Dermis microvascular lymphatic vessel endothelial cell (primary cell): ENCODE measurements around the gene SNRPA1. TPM values are rescaled to one million over a fixed set of nuclear protein-coding genes. Genes with fewer than 3 reads are reported as not detected.
"Not testable (repeated sequence)": the region's sequence is repeated elsewhere in the genome, so short reads cannot be mapped to it uniquely, and the experiment has no call there.

Source experiments
- DNase-seq, 2 donors: peaks; one replicate each; pipeline versions ENCODE4 v3.0.0 to v3.0.0-alpha.2; 2010; ENCODE audit warnings: low read depth in 2 of 2
- total RNA-seq: library from RNA; depleted of rRNA; stranded (reverse); fragments of >200 nt; gene quantifications from 2 replicates; pipeline ENCODE4 v1.2.1, GENCODE V29; 2014

SNRPA1 gene
- total RNA-seq, 1 donor from 2014 or later, result 11.0 TPM

DNA sequence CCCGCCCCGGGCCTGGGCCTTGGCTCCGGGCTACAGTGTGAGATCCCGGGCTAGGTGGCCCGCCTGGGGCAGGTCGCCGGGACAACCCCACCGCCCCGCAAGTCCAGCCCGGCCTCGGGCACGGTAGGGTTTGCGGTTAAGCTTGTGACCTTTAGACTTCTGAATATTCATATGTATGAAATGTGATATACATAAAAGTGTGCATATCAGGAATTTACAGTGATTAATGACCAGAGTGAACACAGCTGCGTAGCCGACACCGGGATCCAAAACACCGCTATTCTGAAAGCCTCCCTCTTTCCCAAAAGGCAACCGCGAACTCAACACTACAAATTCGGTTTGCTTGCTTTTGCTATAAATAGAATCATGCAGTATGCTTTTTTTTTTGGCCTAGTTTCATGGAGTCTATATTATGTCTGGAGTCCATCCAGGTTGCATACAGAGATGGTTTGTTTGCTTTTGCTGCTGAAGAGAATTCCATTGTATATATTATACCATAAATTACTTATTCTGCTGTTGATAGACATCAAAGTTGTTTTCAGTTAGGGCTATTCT, 636 bp upstream of the SNRPA1 start:
- peak in 1 of 2 donors; percentile 25 for DNase-seq

DNA sequence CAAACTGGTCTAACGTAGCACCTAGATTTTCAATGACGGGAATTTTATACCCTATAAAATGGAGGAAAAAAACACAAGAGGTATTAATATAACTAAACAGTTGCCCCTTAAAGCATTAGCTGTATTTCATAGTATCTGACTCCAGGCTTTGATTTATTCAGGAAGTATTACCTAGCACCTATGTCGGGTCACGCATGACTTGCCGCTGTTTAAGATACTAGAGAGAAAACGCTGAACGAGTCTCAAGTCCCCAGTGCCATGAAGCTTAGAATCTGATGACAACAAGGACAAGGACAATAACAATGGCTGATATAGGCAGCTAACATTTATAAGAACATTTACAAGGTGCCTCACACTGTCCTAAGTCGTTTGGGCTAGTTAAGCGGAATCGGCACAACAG, 1.9 kb downstream of the SNRPA1 start:
- no peak for DNase-seq

DNA sequence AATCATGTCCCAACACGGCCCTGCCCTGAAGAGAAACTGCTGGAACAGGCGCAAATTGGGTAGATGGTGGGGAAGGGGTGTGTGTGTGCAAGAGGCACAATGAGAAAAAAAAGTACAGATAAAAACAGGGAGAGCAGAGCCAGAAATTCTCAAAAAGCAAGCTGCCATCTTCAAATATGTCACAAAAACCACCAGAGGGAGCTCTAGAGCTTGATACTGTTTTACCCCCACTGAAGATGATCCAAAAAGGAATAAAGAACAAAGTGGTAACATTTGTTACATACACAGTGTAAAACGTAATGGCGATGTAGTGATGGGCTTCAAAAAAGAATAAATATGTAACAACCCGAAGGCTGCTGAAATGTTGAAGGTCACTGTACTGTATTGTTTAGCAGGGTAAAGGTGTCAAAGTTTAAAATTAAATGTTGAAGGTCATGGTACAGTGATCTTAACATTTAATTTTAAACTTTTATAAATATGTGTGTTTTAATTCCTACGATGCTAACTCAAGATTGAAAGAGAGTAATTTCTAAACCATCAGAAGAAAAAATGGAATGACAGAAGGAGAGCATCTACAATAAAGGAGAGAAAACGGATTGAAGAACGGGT, 6.0 kb downstream of the SNRPA1 start:
- DNase-seq, result peak; percentile 46 to 62

DNA sequence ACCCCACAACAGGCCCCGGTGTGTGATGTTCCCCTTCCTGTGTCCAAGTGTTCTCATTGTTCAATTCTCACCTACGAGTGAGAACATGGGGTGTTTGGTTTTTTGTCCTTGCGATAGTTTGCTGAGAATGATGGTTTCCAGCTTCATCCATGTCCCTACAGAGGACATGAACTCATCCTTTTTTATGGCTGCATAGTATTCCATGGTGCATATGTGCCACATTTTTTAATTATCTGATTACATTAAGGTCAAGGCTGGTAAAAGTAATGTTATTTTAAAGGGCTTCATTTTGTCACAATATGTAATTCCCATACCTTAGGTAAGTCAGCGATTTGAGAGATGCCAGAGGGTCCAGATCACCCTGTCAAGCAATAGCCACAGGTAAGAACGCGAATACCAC, 7.7 kb downstream of the SNRPA1 start:
- not testable (repeated sequence) for DNase-seq

DNA sequence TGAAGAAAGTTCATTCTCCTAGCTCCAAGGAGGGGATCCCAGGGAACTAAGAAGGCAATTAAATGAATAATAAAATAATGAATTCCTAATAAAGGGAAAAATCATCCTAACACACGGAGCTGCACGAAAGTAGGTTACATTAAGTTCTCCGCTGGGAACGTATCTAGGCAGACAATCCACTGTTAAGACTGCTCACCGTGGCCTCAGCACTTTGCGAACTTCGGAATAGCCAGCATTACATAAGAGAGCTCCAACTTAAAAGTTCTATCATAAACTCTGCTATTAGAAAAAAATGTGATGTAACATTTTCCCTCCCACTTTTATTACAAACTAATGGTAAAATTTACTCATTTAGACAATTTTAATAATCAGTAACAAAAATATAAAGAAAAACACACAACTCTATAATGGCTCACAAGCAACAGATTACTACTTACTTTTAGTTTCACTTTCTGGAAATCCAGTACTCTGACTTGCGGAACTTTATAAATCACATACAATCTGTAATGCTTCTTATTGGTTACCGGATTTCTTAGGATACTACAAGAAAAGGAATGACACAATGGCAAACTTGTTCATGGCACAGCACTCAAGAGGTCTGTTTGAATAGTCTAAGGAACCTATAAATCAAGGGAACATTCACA, 8.5 kb downstream of the SNRPA1 start:
- DNase-seq, result no peak

DNA sequence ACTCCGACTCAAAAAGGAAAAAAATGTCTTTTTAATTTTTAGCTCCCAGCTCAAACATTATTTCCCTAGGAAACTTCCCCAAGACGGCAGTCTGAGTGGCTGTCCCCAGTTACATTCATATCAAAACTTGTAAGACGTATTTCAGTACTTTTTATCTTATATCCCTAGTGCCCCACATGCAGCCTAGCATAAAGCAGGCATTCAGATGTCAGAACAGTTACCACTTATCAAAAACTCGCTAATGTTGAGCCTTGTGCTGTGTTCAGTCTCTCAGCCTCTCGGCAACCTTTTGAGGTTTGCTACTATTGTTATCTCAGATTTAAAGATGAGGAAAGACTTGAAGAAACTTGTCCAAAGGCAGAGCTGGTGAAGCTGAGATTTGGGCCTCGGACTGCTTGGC, 11.1 kb downstream of the SNRPA1 start:
- no peak for DNase-seq

DNA sequence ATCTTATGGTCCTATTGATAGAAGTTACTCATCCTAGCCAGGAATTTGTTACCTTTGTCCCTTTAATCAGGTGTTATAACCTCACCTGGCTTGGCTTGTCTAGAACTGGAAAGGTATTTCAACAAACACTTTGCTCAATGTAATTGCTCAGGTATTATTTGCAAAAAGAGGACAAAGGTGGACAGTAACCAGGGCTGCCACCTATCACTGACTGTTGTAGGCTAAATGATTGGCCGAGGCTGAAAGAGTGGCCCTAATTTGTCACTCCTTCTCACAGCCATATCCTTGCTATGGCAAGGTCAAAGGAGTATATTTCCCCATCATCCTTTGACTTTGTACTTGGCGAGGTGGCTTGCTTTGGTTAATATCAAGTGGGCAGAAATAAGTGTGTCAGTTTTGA, 15.0 kb downstream of the SNRPA1 start:
- no peak for DNase-seq

DNA sequence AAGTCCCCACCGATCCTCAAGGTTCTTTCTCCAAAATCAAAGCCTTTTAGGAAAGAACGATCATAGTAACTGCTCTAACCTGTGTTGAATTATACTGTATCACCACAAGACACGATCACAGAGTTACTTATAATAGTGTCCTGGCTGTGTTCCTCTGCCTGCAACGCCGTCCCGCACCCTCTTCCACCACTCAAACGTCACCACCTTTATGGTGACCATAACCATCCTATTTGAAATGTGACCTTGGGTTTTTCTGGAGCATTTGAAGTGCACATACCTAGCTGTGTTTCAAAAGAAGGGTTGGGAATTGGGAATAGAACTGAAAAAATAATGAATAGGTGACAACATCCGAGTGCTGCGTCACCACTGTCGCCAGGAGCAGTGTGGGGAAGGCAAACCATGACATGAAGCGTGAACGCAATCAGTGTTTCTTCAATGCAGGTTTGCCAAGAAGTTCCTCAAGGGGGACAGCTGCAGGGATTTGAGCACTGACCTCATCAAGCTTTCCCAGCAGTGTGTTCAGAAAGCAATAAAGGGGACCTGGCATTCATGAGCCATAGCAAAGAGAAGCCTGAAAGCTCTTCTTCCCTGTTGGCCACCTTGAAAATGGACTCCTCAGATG, 17.0 kb downstream of the SNRPA1 start:
- DNase-seq, result no peak

DNA sequence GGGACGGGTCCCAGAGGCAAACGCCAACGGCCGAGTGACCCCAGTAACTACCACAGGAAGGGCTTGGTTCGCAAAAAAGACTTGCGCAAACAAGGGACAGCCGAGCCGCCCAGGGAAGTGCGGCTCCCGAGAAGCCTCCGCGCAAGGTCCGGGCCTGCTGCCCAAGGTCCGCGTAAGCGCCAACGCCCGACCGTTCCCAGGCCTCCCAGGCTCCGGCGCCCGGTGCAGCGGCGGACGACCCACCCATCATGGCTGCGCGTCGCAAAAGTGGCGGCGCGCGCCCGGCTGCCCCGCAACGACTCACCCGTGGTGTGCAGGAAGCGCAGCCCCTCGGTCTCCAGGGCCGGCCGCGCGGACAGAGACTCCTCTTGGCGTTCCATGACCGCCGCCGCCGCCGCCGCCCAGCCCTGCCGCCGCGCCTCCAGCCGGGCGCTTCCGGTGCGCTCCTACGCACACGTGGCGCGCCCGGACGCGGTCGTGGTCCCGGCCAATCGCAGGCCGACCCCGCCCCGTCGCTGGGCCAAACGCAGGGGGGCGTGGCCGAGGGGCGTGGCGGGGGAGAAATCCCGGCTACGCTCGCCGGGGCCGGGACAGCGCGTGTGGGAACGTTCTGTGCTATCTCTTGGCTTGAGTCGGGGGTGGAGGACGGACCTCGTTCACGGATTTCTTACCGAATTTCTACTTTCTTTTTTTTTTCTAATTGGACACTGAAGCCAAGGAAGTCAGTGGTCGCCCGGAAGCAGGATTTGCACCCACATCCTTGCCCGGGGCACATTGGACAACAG, 17.8 kb downstream of the SNRPA1 start, which contains the start of gene SELENOS:
Gene SELENOS (minus strand): TSS at position 448 of the 785 bp plus-strand sequence. CDS start 68 bp downstream, at position 380.
- peak; percentile 67 to 92 for DNase-seq

DNA sequence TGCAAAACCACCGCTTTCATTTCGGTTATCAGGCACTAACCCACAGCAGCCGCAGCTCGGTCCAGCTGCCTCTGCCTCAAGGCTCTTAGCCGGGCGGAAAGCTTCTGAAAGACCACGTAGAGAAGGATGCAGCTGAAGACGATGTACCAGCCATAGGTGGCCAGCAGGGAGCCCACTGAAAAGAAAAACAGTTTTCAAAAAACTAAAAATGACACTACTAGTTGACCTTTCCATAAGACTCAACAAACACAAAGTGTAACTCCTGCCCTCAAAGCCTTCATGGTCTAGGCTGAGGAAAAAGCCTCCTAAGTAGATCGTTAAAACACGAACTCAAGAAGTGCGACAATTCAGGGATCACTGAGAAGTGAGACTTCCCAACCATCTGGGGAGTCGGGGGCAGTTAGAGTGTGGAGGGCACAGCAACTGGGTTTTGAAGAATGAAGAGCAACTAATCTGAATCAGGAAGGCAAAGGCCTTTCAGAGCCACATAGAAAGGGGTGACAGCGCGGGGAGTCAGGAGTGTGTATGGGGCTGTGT, 18.5 kb downstream of the SNRPA1 start:
- DNase-seq, result peak in 1 of 2 donors; percentile 61

DNA sequence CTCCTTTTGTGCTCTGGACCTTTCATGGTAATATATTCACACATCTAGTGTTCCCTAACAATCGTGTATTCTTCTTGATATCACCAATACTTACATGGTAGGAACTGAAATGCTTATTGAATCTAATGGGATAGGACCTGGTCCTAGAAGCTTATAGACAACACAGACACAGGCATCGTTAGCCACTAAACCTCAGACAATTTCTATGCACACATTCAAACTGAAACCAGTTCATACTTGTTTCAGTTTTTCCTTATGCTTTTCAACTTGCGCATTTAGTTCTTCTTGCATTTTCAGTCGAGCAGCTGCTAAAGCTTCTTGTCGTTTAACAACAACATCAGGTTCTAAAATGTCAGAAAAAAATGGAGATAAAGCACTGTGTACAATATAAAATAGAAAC, 20.0 kb downstream of the SNRPA1 start:
- DNase-seq, result no peak

DNA sequence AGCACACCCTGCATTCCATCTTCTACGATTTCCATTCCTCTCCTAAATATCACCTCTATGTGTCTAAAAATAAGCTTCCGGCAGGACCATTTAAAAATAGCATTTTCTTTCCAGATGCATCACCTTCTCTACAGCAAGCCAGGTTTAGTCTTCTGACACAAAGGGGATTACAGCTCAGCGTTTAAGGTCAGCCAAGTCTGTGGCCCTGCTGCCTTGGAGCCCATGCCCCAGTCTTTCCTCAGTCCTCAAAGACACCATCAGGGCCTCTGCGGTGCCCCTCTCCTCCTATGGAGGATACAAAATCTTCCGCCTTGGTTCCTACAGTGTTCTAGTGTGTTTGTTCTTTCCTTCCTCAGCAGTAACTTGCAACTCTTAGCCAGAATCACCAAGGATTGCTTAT, 21.5 kb downstream of the SNRPA1 start:
- no peak for DNase-seq

DNA sequence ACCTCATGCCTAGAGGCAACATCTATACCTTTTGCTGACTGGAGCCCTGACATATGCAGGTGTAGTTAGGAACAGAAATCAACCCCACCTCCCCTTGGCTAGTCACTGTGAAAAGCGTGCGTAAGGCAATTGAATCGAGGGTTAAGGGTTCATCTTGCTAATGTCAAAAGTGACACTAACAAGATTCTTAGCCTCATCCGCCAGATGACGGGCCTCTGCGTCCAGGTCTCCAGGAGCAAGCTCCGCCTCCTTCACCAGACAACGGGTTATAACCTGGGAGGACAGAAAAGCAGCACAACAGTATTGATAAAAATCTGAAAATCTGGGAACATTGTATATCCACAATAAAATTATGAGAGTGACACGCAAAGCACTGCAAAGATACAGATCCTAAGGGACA, 22.5 kb downstream of the SNRPA1 start:
- no peak for DNase-seq

DNA sequence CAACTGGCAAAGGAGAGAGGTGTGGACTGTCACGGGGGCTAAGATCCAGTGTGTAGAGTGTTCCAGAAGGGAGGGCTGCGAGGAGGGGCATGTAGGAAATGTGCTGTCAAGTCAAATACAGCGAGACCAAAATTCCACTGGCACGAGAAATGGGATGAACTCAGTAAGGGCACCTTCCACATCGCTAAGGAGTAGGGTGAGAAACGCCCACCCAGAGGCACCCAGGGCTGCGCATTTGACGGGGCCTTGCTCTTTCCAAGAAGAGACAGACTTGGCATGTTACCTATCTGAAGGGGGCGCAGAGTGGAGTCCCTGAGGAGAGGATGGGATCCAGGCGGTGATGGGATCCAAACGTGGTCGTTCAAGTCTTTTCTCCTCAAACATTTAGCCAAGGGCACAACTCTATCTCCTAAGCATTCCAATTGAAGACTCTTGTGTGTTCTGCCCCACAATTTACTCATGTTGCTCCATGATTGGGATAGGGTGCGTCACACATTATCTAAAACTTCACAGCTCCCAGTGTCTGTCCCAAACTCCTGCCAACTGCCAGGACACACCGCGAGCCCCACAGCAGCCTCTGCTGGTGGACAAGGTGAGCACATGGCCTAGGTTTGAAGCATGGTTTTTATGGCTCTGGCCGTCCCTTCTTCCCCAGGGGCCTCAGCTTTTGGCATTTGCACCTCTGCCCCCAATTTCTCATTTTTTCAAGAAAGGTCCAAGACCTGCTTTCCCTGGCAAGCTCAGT, 25.4 kb downstream of the SNRPA1 start:
- peak in 1 of 2 donors; percentile 26 for DNase-seq

DNA sequence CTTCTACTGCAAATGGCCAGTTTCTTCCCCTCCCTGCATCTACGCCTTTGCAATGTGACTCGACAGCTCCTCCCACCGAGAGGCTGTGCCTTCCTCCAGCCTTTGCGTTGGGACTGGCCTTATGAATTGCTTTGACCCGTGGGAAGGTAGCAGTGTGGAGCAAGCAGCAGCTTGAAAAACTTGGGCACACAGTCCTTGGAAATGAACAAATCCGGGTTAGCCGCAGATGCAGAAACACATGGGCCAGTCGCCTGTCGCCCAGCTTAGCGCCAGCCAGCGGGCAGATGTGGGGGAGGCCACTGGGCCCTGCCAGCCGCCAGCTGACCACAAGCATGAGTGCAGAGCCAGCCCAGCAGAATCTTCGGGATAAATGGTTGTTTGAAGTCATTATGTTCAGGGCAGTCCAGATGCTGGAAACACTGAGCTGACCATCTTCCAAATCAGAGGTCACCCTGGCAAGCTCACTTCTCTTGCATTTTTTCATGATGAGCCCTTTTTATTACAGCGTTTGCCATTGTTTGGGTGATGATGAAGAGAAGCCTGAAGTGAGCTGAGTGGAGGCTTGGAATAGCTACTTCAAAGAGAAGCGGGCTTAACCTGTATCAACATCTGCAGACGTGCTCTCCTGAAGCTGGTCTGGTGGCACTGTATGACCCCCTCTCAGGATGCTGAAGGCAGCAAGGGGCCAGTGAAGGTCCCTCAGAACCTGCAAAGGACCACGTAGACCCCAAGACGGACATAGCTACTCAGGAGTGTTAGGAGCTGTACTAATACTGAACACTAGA, 27.5 kb downstream of the SNRPA1 start:
- no peak for DNase-seq

DNA sequence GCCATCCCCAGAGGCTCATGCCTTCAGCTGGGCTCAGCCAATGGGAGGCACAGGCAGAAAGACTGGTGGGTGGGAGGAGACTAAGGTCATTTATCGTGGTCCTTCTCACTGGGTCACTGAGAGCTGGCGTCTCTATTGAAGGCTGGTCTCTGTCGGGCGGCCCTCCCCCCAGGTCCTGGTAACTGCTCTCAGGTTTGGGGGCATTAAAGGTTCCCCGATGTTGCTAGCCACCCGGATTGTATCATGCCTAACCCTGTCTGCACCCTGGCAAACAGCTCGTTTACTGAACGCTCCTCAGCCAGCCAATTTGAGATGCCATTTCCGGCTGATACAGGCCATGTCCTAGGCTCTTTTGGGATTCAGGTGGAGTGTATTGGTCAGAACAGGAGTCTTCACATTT, 28.3 kb downstream of the SNRPA1 start:
- no peak for DNase-seq

DNA sequence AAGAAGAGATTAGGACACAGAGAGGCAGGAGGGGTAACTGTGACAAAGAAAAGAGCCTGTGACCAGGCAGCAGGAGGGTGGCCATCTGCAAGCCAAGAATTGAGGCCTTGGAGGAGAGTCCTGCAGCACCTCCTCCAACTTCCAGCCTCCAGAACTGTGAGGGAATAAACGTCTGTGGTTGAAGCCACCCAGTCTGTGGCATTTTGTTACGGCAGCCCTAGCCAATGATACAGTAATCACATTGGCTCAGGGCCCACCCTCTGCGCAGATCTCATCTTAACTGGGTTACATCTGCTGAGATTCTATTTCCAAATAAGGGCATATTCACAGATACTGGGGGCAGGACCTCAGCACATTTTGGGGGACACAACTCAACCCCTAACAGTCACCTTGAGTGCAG, 29.0 kb downstream of the SNRPA1 start:
- no peak for DNase-seq

DNA sequence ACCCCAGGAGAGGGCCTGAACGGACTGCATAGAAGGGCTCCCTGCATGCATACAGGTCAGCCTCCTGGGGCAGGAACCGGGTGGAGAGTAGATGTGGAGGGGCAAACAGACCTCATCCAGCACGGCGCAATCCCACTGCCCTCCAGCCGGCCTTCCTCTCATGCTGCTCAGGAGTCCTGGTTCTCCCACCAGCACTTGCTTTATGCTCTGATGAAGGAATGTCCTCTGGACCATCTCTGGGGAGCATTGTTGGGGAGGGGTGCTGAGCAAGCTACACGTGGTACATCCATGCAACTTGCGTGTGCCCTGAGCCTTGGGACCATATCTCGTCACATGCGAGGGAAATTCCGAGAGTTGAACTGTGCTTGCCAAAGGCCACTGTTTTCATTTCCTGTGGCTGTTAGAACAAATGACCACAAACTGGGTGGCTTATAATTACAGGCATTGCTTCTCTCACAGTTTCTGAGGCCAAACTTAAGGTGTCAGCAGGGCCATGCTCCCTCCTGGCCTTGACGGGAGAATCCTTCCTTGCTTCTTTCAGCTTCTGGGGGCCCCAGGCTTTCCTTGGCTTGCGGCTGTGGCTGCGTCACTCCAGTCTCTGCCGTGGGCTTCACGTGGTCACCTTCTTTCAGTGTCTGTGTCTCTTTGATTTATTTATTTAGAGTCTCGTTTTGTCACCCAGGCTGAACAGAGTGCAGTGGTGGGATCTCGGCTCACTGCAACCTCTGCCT, 30.0 kb downstream of the SNRPA1 start:
- peak; percentile 70 to 74 for DNase-seq

DNA sequence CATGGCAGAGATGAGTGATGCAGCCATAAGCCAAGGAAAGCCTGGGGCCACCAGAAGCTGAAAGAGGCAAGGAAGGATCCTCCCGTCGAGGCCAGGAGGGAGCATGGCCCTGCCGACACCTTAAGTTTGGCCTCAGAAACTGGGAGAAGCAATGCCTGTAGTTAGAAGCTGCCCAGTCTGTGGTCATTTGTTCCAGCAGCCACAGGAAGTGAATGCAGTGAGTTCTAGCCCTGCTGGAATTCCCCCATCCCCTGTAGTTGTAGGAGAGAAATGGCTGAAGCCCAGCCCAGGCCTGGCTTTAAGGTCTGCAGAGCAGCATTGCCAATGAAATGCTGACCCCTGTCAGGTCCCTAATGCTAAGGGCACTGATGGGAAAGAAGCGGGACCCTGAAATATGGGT, 31.0 kb downstream of the SNRPA1 start:
- peak; percentile 57 to 65 for DNase-seq
